Measurements from ENCODE around the gene LYPD6B. TPM values are rescaled to one million over a fixed set of nuclear protein-coding genes. Genes with fewer than 3 reads are reported as not detected.

LYPD6B gene
- total and polyA plus RNA-seq, 10 of the 15 experiments (the other 5 are each of a cell fraction or from before 2014, with no cell fraction given), result 1.0 to 6.6 (median 4.0) TPM

DNA sequence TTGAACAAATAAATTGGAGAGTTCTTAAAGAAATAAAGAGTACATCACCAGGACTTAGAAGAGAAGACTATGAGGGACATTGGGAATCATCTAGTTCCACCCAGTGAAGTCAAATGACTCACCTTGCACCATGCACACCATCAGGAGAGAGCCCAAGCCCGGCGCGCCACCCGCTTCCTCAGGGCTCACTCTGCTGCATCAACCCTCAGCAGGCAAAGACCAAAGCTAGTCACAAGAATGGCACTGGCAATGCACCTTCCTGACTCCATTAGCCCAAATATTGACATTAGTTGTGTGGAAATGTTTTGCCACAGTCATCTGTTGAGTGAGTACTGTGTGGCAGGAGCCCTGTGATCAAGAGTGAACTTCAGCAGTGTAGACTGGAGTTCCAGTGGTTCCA is 7.1 kb upstream of the LYPD6B start:
- SMC1A ChIA-PET (ENCODE audit: uncharacterized antibody, unreplicated experiment), result interaction anchor here (16.5 kb wide), 1 partner anchor 12 kb away, joined by 327 read pairs; no protein-coding TSS in a partner anchor
- Histone ChIP-seq H3K9ac (ENCODE audit: control insufficient read depth, insufficient read depth, low read length) (no peak overlapping the region), H3K4me3 (no peak overlapping the region), H3K9me3 (replicated peaks; ENCODE audit: control insufficient read depth, insufficient read depth, low read length) (no peaks in the 10 kb centered on the region), H3K4me2 (ENCODE audit: control insufficient read depth, insufficient read depth) (no peak overlapping the region), H2AFZ (ENCODE audit: control insufficient read depth, low read depth, low read length) (peak overlapping the region; percentile 71), H3K27me3 (replicated peaks in 1 of 2; ENCODE audit: control insufficient read depth in 2 of 2, insufficient read depth in 2 of 2, low read length in 1 of 2) (no peaks in the 10 kb centered on the region), H4K20me1 (ENCODE audit: control insufficient read depth, insufficient read depth) (no peaks in the 10 kb centered on the region), H3K79me2 (ENCODE audit: control insufficient read depth, insufficient read depth, low read length) (no peaks in the 10 kb centered on the region), H3K36me3 (ENCODE audit: control insufficient read depth in 2 of 2, insufficient read depth in 2 of 2, low read length in 1 of 2) (no peaks in the 10 kb centered on the region), H3K4me1 (ENCODE audit: control insufficient read depth, insufficient read depth, low read length) (peaks cover 12% of the 10 kb centered on the region), H3K27ac (ENCODE audit: control insufficient read depth, insufficient read depth) (no peak overlapping the region)
- CTCF ChIA-PET, result interaction anchor here (1.1 to 18.7 kb wide), 4 partner anchors 3 to 282 kb away, joined by 3 to 508 read pairs (median 257); partner anchors contain the start of gene LYPD6B
- POLR2A ChIA-PET, result interaction anchor here (1.2 kb wide), 1 partner anchor 12 kb away, joined by 3 read pairs; no protein-coding TSS in a partner anchor
- DNase-seq (ENCODE audit: low read depth, low spot score) (no peak), FAIRE-seq (no peak), ATAC-seq (no peak)
- in situ Hi-C loops (cut with MboI), result no loop called here
- intact Hi-C loops (cut with micrococcal nuclease; ENCODE audit: unreplicated experiment), result no loop called here
- WGBS (ENCODE audit: insufficient coverage, insufficient replicate concordance, low lambda C conversion rate, missing lambda C conversion rate), result 98% methylated on average over 4 of the region's 4 CpGs
- RAD21 ChIA-PET (ENCODE audit: unreplicated experiment), result interaction anchor here (0.9 to 10.5 kb wide), 2 partner anchors 10 to 14 kb away, joined by 3 to 107 read pairs; no protein-coding TSS in a partner anchor
- BruUV-seq (replicated peaks), result no TSS peak
- TF ChIP-seq, protein P1, sequence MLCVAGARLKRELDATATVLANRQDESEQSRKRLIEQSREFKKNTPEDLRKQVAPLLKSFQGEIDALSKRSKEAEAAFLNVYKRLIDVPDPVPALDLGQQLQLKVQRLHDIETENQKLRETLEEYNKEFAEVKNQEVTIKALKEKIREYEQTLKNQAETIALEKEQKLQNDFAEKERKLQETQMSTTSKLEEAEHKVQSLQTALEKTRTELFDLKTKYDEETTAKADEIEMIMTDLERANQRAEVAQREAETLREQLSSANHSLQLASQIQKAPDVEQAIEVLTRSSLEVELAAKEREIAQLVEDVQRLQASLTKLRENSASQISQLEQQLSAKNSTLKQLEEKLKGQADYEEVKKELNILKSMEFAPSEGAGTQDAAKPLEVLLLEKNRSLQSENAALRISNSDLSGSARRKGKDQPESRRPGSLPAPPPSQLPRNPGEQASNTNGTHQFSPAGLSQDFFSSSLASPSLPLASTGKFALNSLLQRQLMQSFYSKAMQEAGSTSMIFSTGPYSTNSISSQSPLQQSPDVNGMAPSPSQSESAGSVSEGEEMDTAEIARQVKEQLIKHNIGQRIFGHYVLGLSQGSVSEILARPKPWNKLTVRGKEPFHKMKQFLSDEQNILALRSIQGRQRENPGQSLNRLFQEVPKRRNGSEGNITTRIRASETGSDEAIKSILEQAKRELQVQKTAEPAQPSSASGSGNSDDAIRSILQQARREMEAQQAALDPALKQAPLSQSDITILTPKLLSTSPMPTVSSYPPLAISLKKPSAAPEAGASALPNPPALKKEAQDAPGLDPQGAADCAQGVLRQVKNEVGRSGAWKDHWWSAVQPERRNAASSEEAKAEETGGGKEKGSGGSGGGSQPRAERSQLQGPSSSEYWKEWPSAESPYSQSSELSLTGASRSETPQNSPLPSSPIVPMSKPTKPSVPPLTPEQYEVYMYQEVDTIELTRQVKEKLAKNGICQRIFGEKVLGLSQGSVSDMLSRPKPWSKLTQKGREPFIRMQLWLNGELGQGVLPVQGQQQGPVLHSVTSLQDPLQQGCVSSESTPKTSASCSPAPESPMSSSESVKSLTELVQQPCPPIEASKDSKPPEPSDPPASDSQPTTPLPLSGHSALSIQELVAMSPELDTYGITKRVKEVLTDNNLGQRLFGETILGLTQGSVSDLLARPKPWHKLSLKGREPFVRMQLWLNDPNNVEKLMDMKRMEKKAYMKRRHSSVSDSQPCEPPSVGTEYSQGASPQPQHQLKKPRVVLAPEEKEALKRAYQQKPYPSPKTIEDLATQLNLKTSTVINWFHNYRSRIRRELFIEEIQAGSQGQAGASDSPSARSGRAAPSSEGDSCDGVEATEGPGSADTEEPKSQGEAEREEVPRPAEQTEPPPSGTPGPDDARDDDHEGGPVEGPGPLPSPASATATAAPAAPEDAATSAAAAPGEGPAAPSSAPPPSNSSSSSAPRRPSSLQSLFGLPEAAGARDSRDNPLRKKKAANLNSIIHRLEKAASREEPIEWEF (IDR thresholded peaks at IDR 0.05; ENCODE audit: insufficient replicate concordance, low read depth, low read length), result no peak
- TF ChIP-seq SPI1 (IDR thresholded peaks at IDR 0.05; ENCODE audit: borderline replicate concordance, insufficient read depth, low read depth, low read length) (no peak), MEF2B (IDR thresholded peaks at IDR 0.05; ENCODE audit: partially characterized antibody, poor library complexity, severe bottlenecking) (no peak), HCFC1 (IDR thresholded peaks at IDR 0.05; ENCODE audit: low read length) (no peak), ASH2L (IDR thresholded peaks at IDR 0.05; ENCODE audit: borderline replicate concordance, low read depth) (no peak), RAD51 (IDR thresholded peaks at IDR 0.05) (no peak), SRF (IDR thresholded peaks at IDR 0.05; ENCODE audit: low read depth in 2 of 2, low read length in 2 of 2) (no peak), NR2F1 (conservative IDR thresholded peaks at IDR 0.05) (no peak), WRNIP1 (IDR thresholded peaks at IDR 0.05; ENCODE audit: borderline replicate concordance, low read depth, low read length) (no peak), YBX1 (IDR thresholded peaks at IDR 0.05) (no peak)
- TF ChIP-seq, protein P2, sequence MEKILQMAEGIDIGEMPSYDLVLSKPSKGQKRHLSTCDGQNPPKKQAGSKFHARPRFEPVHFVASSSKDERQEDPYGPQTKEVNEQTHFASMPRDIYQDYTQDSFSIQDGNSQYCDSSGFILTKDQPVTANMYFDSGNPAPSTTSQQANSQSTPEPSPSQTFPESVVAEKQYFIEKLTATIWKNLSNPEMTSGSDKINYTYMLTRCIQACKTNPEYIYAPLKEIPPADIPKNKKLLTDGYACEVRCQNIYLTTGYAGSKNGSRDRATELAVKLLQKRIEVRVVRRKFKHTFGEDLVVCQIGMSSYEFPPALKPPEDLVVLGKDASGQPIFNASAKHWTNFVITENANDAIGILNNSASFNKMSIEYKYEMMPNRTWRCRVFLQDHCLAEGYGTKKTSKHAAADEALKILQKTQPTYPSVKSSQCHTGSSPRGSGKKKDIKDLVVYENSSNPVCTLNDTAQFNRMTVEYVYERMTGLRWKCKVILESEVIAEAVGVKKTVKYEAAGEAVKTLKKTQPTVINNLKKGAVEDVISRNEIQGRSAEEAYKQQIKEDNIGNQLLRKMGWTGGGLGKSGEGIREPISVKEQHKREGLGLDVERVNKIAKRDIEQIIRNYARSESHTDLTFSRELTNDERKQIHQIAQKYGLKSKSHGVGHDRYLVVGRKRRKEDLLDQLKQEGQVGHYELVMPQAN (conservative IDR thresholded peaks at IDR 0.05), result no peak
- TF ChIP-seq, protein P3, sequence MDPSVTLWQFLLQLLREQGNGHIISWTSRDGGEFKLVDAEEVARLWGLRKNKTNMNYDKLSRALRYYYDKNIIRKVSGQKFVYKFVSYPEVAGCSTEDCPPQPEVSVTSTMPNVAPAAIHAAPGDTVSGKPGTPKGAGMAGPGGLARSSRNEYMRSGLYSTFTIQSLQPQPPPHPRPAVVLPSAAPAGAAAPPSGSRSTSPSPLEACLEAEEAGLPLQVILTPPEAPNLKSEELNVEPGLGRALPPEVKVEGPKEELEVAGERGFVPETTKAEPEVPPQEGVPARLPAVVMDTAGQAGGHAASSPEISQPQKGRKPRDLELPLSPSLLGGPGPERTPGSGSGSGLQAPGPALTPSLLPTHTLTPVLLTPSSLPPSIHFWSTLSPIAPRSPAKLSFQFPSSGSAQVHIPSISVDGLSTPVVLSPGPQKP (IDR thresholded peaks at IDR 0.05; ENCODE audit: low read depth, low read length), result no peak
- TF ChIP-seq, protein P4, sequence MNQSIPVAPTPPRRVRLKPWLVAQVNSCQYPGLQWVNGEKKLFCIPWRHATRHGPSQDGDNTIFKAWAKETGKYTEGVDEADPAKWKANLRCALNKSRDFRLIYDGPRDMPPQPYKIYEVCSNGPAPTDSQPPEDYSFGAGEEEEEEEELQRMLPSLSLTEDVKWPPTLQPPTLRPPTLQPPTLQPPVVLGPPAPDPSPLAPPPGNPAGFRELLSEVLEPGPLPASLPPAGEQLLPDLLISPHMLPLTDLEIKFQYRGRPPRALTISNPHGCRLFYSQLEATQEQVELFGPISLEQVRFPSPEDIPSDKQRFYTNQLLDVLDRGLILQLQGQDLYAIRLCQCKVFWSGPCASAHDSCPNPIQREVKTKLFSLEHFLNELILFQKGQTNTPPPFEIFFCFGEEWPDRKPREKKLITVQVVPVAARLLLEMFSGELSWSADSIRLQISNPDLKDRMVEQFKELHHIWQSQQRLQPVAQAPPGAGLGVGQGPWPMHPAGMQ (IDR thresholded peaks at IDR 0.05; ENCODE audit: borderline replicate concordance), result no peak
- TF ChIP-seq, protein P5, sequence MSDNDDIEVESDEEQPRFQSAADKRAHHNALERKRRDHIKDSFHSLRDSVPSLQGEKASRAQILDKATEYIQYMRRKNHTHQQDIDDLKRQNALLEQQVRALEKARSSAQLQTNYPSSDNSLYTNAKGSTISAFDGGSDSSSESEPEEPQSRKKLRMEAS (IDR thresholded peaks at IDR 0.05; ENCODE audit: low read depth, low read length), result no peak
